Panc1 (cell line): ENCODE results near the gene CDC42EP4.

Experiments used
- CTCF ChIP-seq: fragments of 450-650 bp; IDR thresholded peaks from 2 replicates; pipeline ENCODE4 v1.5.1; 2017; ENCODE audit warnings: mild to moderate bottlenecking
- REST ChIP-seq, 2 experiments: IDR thresholded peaks; 2 replicates each; pipeline ENCODE4 v1.6.1; 2011 to 2012; ENCODE audit warnings: low read depth in 2 of 2, control low read depth in 1 of 2, low read length in 1 of 2, mild to moderate bottlenecking in 1 of 2, moderate library complexity in 1 of 2; ENCODE audit not compliant: insufficient read depth in 1 of 2

GRCh38 chr17:73297934-73298861 is 13.6 kb downstream of the CDC42EP4 start:
- TF ChIP-seq CTCF (no peak), REST (IDR thresholded peaks at IDR 0.05; ENCODE audit: insufficient read depth in 1 of 2, low read depth in 2 of 2, low read length in 1 of 2) (no peak)
